HPDE6-E6E7 (cell line): ENCODE data around the gene CALN1.
"Not testable (repeated sequence)": the region's sequence is repeated elsewhere in the genome, so short reads cannot be mapped to it uniquely, and the experiment has no call there.

Experiments
- DNase-seq: peaks from one replicate; pipeline ENCODE4 v3.0.0; 2011; ENCODE audit warnings: missing footprints; ENCODE audit errors: extremely low spot score

The CALN1 gene

GRCh38 chr7:72098807-72099580 lies 313.1 kb downstream of the CALN1 start:
- no peak for DNase-seq

GRCh38 chr7:72097226-72097625 lies 314.9 kb downstream of the CALN1 start:
- DNase-seq: no peak

- DNase-seq: no peak
These were observed 319.4 kb downstream of the CALN1 start for GRCh38 chr7:72092769-72093168.

- DNase-seq: no peak
These were observed 324.2 kb downstream of the CALN1 start for GRCh38 chr7:72087926-72088325.

GRCh38 chr7:72080865-72081510 lies 331.1 kb downstream of the CALN1 start:
- DNase-seq: no peak

- no peak for DNase-seq
These were observed 331.8 kb downstream of the CALN1 start for GRCh38 chr7:72080341-72080766.

- no peak for DNase-seq
These were observed 333.3 kb downstream of the CALN1 start for GRCh38 chr7:72078856-72079255.

- DNase-seq: no peak
These were observed 333.8 kb downstream of the CALN1 start for GRCh38 chr7:72078301-72078700.

GRCh38 chr7:72077786-72078185 lies 334.4 kb downstream of the CALN1 start:
- DNase-seq: no peak

- DNase-seq: no peak
These were observed 339.2 kb downstream of the CALN1 start for GRCh38 chr7:72072901-72073300.

- no peak for DNase-seq
These were observed 342.9 kb downstream of the CALN1 start for GRCh38 chr7:72069263-72069662.

- DNase-seq: not testable (repeated sequence)
These were observed 346.4 kb downstream of the CALN1 start for GRCh38 chr7:72065764-72066163.

- no peak for DNase-seq
These were observed 347.2 kb downstream of the CALN1 start for GRCh38 chr7:72064916-72065315.

- DNase-seq: no peak
These were observed 348.8 kb downstream of the CALN1 start for GRCh38 chr7:72063330-72063729.

GRCh38 chr7:72062666-72063065 lies 349.5 kb downstream of the CALN1 start:
- DNase-seq: no peak

- no peak for DNase-seq
These were observed 352.2 kb downstream of the CALN1 start for GRCh38 chr7:72059925-72060324.

- no peak for DNase-seq
These were observed 353.6 kb downstream of the CALN1 start for GRCh38 chr7:72058579-72058978.

- no peak for DNase-seq
These were observed 354.3 kb downstream of the CALN1 start for GRCh38 chr7:72057796-72058195.

GRCh38 chr7:72057231-72057630 lies 354.9 kb downstream of the CALN1 start:
- DNase-seq: no peak

GRCh38 chr7:72055426-72055825 lies 356.7 kb downstream of the CALN1 start:
- no peak for DNase-seq

- no peak for DNase-seq
These were observed 358.8 kb downstream of the CALN1 start for GRCh38 chr7:72053292-72053691.

GRCh38 chr7:72048420-72048819 lies 363.7 kb downstream of the CALN1 start:
- DNase-seq: no peak

GRCh38 chr7:72042855-72043254 lies 369.3 kb downstream of the CALN1 start:
- no peak for DNase-seq
